ENCODE results near the gene ECHS1.

DNA sequence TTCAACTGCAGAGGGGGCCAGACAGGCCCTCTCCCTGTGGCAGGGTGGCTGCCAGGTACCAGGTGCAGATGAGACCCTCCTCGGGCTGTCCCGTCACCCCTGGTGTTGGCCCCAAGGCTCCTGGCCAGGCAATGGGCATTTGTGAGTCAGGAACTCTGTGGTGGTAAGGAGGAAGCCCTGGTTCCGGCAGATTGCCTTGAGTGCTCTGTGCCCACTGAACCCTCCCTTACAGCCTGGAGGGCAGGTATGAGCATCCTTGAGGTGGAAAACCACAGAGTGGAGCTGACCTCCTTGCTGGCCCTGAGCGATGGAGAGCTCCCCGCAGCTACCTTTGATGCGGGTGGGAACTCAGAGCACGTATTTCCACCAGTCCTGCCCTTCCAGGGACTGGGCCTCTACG lies 7.9 kb upstream of the ECHS1 start:
- TF ChIP-seq TARDBP (IDR thresholded peaks at IDR 0.05) (no peak), ARNT (IDR thresholded peaks at IDR 0.05) (no peak), CTBP1 (IDR thresholded peaks at IDR 0.05; ENCODE audit: borderline replicate concordance) (no peak), FOXK2 (IDR thresholded peaks at IDR 0.05) (no peak), ELF4 (IDR thresholded peaks at IDR 0.05) (no peak), BHLHE40 (IDR thresholded peaks at IDR 0.05; ENCODE audit: borderline replicate concordance) (no peak), FOXA1 (IDR thresholded peaks at IDR 0.05) (no peak), FOXM1 (IDR thresholded peaks at IDR 0.05; ENCODE audit: borderline replicate concordance) (no peak), SP1 (IDR thresholded peaks at IDR 0.05) (no peak), NFRKB (IDR thresholded peaks at IDR 0.05) (no peak), LEF1 (IDR thresholded peaks at IDR 0.05; ENCODE audit: borderline replicate concordance) (no peak), SUZ12 (IDR thresholded peaks at IDR 0.05) (no peak)
- TF ChIP-seq, protein P1, sequence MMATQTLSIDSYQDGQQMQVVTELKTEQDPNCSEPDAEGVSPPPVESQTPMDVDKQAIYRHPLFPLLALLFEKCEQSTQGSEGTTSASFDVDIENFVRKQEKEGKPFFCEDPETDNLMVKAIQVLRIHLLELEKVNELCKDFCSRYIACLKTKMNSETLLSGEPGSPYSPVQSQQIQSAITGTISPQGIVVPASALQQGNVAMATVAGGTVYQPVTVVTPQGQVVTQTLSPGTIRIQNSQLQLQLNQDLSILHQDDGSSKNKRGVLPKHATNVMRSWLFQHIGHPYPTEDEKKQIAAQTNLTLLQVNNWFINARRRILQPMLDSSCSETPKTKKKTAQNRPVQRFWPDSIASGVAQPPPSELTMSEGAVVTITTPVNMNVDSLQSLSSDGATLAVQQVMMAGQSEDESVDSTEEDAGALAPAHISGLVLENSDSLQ (IDR thresholded peaks at IDR 0.05): no peak

All from HEK293T (cell line).